Activated T-helper 1 cell treated with anti-CD3 and anti-CD28 coated beads, Interleukin-12 subunit alpha, Interleukin-12 subunit beta, Interleukin-2, Interleukin-4 antibody, amounts not matched to agents 30 ng/mL and 10 ng/mL and 1 ng/mL, durations not matched to agents 14 hours and 24 hours and 36 hours (primary cell): ENCODE measurements around the gene ESPNL. TPM values are rescaled to one million over a fixed set of nuclear protein-coding genes. Genes with fewer than 3 reads are reported as not detected.

Experiments used
- DNase-seq: peaks from one replicate; pipeline ENCODE4 v3.0.0; 2021; ENCODE audit warnings: low spot score
- H3K27ac Mint-ChIP-seq: one replicate; pipeline ENCODE4 v1.8.0; 2021; ENCODE audit warnings: mild to moderate bottlenecking, mixed read lengths
- H3K27me3 Mint-ChIP-seq: one replicate; pipeline ENCODE4 v1.8.0; 2022; ENCODE audit warnings: mild to moderate bottlenecking, moderate library complexity, mixed read lengths; ENCODE audit not compliant: insufficient read depth
- H3K36me3 Mint-ChIP-seq: one replicate; pipeline ENCODE4 v1.8.0; 2021; ENCODE audit warnings: low read depth, mixed read lengths
- H3K4me1 Mint-ChIP-seq: one replicate; pipeline ENCODE4 v1.8.0; 2021; ENCODE audit warnings: low read depth, mixed read lengths
- H3K4me3 Mint-ChIP-seq: one replicate; pipeline ENCODE4 v1.8.0; 2021; ENCODE audit warnings: mild to moderate bottlenecking, moderate library complexity, mixed read lengths
- H3K9me3 Mint-ChIP-seq: one replicate; pipeline ENCODE4 v1.8.0; 2021; ENCODE audit warnings: mixed read lengths
- intact Hi-C: fragments of 100-400 bp; cut with micrococcal nuclease; formaldehyde crosslinking; loops from one replicate; pipeline ENCODE4 v1.15.1; 2024
- total RNA-seq: library from RNA; stranded (reverse); gene quantifications from 2 replicates; pipeline ENCODE4 v1.2.3, GENCODE V29; 2022

The ESPNL gene
- total RNA-seq, 1 donor from 2014 or later = 0.05 TPM

- Mint-ChIP-seq H3K9me3 (no peaks in the 10 kb centered on the region), H3K27me3 (peaks cover 2% of the 10 kb centered on the region), H3K36me3 (no peaks in the 10 kb centered on the region), H3K4me1 (no peaks in the 10 kb centered on the region), H3K27ac (no peak overlapping the region), H3K4me3 (no peak overlapping the region)
- DNase-seq = no peak
- intact Hi-C loops = no loop called here
Observed at GRCh38 chr2:238132463-238133450, 32.6 kb downstream of the ESPNL start.

DNA sequence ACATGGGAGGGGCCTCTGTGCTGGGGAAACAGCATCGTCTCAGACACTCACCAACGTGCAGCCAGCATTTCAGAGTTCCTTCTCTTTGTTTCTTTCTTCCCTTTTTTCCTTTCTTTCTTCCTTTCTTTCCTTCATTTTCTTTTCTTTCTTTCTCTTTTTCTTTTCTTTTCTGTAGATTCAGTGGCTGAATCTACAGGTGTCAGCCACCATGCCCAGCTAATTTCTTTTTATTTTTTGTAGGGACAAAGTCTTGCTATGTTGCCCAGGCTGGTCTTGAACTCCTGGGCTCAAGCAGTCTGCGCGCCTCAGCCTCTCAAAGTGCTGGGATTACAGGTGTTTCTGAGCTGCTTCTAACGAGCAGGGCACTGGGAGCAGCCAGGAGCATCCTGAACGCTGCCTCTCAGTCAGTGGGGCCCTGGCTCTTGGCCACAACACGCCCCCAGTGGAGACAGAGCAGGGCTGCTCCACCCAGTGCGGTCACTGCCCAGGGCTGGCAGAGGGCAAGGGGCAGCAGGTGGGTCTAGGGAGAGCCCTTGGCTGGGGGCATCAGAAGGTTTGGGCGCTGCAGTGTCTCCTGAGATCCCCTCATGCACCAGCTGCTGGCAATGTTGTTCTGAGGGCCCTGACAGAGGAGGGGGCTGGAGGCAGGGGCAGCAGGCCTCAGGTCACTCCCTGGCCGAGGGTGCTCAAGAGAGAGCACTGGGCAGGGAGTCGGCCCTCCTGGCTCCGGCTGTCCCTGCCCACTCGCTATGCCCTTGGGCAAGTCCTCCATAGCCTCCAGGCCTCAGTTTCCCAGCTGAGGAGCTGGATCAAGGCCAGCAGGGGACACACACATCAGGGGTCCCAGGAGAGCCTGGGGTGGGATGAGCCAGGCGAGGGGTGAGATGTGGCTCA lies 33.6 kb downstream of the ESPNL start:
- H3K36me3 Mint-ChIP-seq = no peaks in the 10 kb centered on the region
- H3K4me1 Mint-ChIP-seq = no peaks in the 10 kb centered on the region
- no peak overlapping the region for H3K27ac Mint-ChIP-seq
- DNase-seq = no peak
- no peak overlapping the region for H3K4me3 Mint-ChIP-seq
- H3K27me3 Mint-ChIP-seq = peaks cover 2% of the 10 kb centered on the region
- intact Hi-C loops = no loop called here
- H3K9me3 Mint-ChIP-seq = no peaks in the 10 kb centered on the region

DNA sequence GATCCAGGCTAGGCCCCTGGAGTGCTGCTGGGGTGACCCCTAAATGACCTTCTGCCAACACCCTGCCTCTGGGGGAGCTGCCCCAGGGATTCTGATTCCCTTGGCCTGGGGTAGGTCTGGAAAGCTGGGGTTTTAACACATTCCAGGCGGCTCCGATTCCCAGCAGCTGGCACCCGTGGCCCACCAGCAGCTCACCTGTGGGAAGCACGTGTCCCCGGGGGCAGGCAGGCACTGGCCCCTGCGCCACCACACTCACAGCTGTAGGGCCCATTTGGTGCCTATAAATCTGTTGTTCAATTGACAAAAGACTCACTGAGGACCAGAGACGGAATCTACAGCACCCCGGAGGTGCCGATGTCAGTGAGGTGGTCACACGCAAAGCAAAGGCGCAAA lies 34.2 kb downstream of the ESPNL start:
- Mint-ChIP-seq H3K9me3 (no peaks in the 10 kb centered on the region), H3K27ac (no peak overlapping the region), H3K27me3 (peaks cover 2% of the 10 kb centered on the region), H3K4me3 (no peak overlapping the region), H3K36me3 (no peaks in the 10 kb centered on the region), H3K4me1 (no peaks in the 10 kb centered on the region)
- no peak for DNase-seq
- intact Hi-C loops = no loop called here

DNA sequence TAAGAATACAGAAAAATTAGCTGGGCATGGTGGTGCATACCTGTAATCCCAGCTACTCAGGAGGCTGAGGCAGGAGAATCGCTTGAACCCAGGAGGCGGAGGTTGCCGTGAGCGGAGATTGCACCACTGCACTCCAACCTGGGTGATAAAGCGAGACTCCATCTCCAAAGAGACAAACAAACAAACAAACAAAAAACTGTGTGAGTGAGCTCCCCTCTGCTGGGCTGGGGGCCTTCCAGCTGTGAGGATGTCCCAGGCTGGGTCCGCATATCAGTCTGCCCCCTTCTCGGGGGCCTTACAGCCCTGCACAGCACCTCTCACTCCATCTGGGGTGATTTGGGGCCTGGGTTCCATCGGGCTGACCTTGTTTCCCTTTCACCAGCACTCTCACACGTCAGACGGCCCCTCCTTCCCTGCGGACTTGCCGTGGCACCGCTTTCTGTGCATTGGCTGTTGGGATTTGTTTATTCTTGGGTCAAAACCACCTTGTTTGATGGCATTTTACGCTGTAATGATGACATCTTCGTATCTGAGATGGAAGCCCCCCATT lies 35.5 kb downstream of the ESPNL start:
- no peak overlapping the region for H3K4me3 Mint-ChIP-seq
- peaks cover 2% of the 10 kb centered on the region for H3K27me3 Mint-ChIP-seq
- H3K27ac Mint-ChIP-seq = no peak overlapping the region
- no peaks in the 10 kb centered on the region for H3K36me3 Mint-ChIP-seq
- intact Hi-C loops = loop anchor here (5.0 kb wide), 1 partner anchor 278 kb away; the partner anchor contains the start of gene RAMP1
- no peak for DNase-seq
- no peaks in the 10 kb centered on the region for H3K9me3 Mint-ChIP-seq
- no peaks in the 10 kb centered on the region for H3K4me1 Mint-ChIP-seq

DNA sequence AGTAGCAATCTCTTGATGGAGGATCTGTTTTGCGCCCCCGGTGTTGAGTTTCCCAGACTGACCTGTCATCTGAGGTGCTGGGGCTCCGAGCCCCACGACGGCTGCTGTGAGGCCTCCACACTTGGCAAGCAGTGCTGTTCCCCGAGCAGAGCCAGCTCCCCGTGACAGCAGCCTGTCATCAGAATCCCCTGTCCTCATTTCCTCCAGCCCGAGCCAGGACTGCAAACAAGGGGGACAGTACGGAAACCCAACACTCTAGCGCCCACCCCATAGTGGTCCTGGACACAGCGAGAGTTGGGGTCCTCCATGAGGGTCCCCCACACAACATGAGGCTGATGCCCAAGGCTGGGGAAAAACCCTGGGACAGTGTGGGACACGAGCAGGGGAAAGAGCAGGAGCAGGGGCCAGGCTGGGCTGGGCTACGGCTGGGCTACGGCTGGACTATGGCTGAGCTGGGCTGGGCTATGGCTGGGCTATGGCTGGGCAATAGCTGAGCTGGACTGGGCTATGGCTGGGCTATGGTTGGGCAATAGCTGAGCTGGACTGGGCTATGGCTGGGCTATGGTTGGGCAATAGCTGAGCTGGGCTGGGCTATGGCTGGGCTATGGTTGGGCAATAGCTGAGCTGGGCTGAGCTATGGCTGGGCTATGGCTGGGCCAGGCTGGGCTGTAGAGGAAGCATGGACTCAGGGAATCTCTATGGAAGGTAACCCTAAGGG lies 36.8 kb downstream of the ESPNL start:
- peaks cover 2% of the 10 kb centered on the region for H3K27me3 Mint-ChIP-seq
- intact Hi-C loops = loop anchor here (5.0 kb wide), 1 partner anchor 280 kb away; the partner anchor contains the start of gene RAMP1
- no peak overlapping the region for H3K27ac Mint-ChIP-seq
- H3K9me3 Mint-ChIP-seq = no peaks in the 10 kb centered on the region
- DNase-seq = no peak
- H3K4me3 Mint-ChIP-seq = no peak overlapping the region
- peaks cover 5% of the 10 kb centered on the region for H3K4me1 Mint-ChIP-seq
- no peaks in the 10 kb centered on the region for H3K36me3 Mint-ChIP-seq

GRCh38 chr2:238137885-238138284 lies 37.7 kb downstream of the ESPNL start:
- Mint-ChIP-seq H3K36me3 (no peaks in the 10 kb centered on the region), H3K4me3 (no peak overlapping the region), H3K4me1 (peaks cover 6% of the 10 kb centered on the region), H3K27me3 (peaks cover 2% of the 10 kb centered on the region), H3K27ac (no peak overlapping the region), H3K9me3 (no peaks in the 10 kb centered on the region)
- DNase-seq = no peak
- intact Hi-C loops = loop anchor here (5.0 kb wide), 1 partner anchor 281 kb away; the partner anchor contains the start of gene RAMP1

- no peaks in the 10 kb centered on the region for H3K9me3 Mint-ChIP-seq
- H3K4me1 Mint-ChIP-seq = peaks cover 6% of the 10 kb centered on the region
- H3K36me3 Mint-ChIP-seq = no peaks in the 10 kb centered on the region
- intact Hi-C loops = loop anchor here (1.0 to 5.0 kb wide), 2 partner anchors 170 to 281 kb away; partner anchors contain the start of gene RAMP1
- DNase-seq = no peak
- H3K4me3 Mint-ChIP-seq = no peak within 1 kb of the TSS
- peaks cover 2% of the 10 kb centered on the region for H3K27me3 Mint-ChIP-seq
- H3K27ac Mint-ChIP-seq = no peak within 1 kb of the TSS
Observed at GRCh38 chr2:238138331-238139195, 38.4 kb downstream of the ESPNL start, which contains the start of gene KLHL30. TSS of gene KLHL30 (plus strand) at chr2:238138668. CDS start at chr2:238140755, 2,087 bp downstream.

DNA sequence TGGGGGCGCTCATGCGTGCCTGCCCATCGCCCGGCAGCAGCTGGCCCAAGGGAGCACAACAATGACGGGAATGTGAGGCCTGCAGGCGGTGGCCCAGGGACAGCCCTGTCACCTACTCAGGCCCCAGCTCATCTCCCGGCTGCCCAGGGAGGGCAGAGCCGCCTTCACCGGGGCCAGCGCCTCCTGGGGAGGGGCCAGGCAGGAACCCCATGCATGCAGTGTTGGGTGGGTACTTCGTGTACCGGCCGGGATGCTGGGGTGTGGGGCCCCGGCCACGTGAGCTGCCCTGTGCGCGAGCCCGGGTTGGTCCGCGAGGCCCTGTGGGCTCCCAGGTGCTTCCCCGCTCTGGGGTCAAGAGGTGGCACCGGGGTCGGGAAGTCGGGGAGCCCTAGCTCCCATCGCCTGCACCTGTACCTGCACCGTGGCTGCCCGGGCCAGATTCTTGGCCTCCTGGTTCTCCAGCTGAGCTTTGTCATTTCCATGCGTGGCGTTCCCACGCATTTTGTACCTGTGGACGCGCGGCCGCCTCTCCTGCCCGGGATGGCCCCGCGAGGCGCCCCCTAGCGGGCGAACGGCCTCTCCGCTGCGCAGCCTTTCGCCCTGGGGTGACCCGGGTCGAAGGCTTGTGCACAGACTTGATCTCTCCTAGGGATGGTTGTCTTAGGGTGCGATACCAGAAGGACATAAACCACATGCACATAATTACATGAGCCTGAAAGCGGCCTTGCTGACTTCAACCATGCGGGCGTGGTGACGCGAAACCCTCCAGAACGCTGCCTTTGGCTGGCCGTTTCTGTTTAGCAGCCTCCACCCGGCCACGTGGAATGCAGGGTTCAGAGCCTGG lies 39.3 kb downstream of the ESPNL start:
- H3K27ac Mint-ChIP-seq = no peak overlapping the region
- H3K27me3 Mint-ChIP-seq = peaks cover 2% of the 10 kb centered on the region
- no peaks in the 10 kb centered on the region for H3K36me3 Mint-ChIP-seq
- intact Hi-C loops = loop anchor here (1.0 to 5.0 kb wide), 2 partner anchors 171 to 282 kb away; partner anchors contain the start of gene RAMP1
- no peak overlapping the region for H3K4me3 Mint-ChIP-seq
- H3K9me3 Mint-ChIP-seq = no peaks in the 10 kb centered on the region
- peaks cover 6% of the 10 kb centered on the region for H3K4me1 Mint-ChIP-seq
- DNase-seq = no peak

DNA sequence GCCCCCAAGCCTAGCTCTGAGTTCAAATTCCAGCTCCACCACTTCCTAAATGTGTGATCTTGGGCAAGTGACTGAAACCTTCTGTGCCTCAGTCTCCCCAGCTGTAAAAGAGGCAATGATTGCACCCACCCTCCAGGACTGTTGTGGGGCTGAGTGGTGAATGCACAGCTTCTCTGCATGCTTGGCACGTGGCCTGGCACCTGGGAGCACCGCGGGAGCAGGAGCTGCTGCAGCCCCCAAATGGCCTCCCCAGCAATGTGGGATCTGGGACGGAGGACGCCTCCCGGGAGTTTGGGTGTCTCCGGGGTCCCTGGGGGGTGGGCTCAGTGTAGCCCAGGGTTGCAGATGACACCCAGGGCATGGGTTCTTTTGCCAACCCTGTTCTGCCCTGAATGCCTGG lies 39.9 kb downstream of the ESPNL start:
- Mint-ChIP-seq H3K4me1 (peaks cover 6% of the 10 kb centered on the region), H3K4me3 (no peak overlapping the region), H3K9me3 (no peaks in the 10 kb centered on the region), H3K27ac (no peak overlapping the region), H3K36me3 (no peaks in the 10 kb centered on the region), H3K27me3 (peaks cover 2% of the 10 kb centered on the region)
- intact Hi-C loops = no loop called here
- no peak for DNase-seq

DNA sequence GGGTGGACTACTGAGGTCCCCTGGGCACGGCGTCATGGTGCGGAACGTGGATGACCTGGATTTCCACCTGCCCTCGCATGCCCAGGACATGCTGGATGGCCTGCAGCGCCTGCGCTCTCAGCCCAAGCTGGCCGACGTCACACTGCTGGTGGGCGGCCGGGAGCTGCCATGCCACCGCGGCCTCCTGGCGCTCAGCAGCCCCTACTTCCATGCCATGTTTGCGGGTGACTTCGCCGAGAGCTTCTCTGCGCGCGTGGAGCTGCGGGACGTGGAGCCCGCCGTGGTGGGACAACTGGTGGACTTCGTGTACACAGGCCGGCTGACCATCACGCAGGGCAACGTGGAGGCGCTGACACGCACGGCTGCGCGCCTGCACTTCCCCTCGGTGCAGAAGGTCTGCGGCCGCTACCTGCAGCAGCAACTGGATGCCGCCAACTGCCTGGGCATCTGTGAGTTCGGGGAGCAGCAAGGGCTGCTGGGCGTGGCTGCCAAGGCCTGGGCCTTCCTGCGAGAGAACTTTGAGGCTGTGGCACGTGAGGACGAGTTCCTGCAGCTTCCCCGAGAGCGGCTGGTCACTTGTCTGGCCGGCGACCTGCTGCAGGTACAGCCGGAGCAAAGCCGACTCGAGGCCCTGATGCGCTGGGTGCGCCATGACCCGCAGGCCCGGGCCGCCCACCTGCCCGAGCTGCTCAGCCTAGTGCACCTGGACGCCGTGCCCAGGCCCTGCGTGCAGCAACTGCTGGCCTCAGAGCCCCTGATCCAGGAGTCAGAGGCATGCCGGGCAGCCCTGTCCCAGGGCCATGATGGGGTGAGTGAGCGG lies 40.8 kb downstream of the ESPNL start:
- no peaks in the 10 kb centered on the region for H3K36me3 Mint-ChIP-seq
- no peak overlapping the region for H3K4me3 Mint-ChIP-seq
- intact Hi-C loops = no loop called here
- no peak for DNase-seq
- H3K27me3 Mint-ChIP-seq = peaks cover 2% of the 10 kb centered on the region
- H3K4me1 Mint-ChIP-seq = peaks cover 6% of the 10 kb centered on the region
- no peak overlapping the region for H3K27ac Mint-ChIP-seq
- no peaks in the 10 kb centered on the region for H3K9me3 Mint-ChIP-seq
